H1 (cell line): ENCODE results near the gene CAB39L. TPM values are rescaled to one million over a fixed set of nuclear protein-coding genes. Genes with fewer than 3 reads are reported as not detected.

ENCODE experiments used
- ASH2L ChIP-seq: fragments of 200-600, 300-600 bp; sonication (generic); IDR thresholded peaks from one replicate; pipeline ENCODE4 v1.7.1; 2017; ENCODE audit warnings: low read length
- BRCA1 ChIP-seq: IDR thresholded peaks from 2 replicates; pipeline ENCODE4 v1.6.1; 2012; ENCODE audit warnings: low read depth, low read length, improper control_type of control experiment
- CREB1 ChIP-seq: IDR thresholded peaks from 2 replicates; pipeline ENCODE4 v1.6.1; 2012; ENCODE audit warnings: inconsistent platforms
- MAFK ChIP-seq: IDR thresholded peaks from 2 replicates; pipeline ENCODE4 v1.6.1; 2012; ENCODE audit warnings: low read depth, mild to moderate bottlenecking, improper control_type of control experiment, low read length
- NRF1 ChIP-seq: IDR thresholded peaks from 2 replicates; pipeline ENCODE4 v1.6.1; 2011; ENCODE audit warnings: mild to moderate bottlenecking, low read depth, low read length, improper control_type of control experiment
- POLR2AphosphoS5 ChIP-seq: IDR thresholded peaks from 2 replicates; pipeline ENCODE4 v1.6.1; 2011; ENCODE audit warnings: low read depth, low read length
- RBBP5 ChIP-seq: IDR thresholded peaks from 2 replicates; pipeline ENCODE4 v1.7.1; 2012; ENCODE audit warnings: low read depth, mild to moderate bottlenecking, inconsistent platforms, low read length, moderate library complexity, borderline replicate concordance
- SIRT6 ChIP-seq: IDR thresholded peaks from one replicate; pipeline ENCODE4 v1.7.1; 2012; ENCODE audit warnings: low read length, inconsistent platforms
- polyA plus RNA-seq, 7 experiments: library from polyadenylated mRNA; depleted of rRNA in 3 of 7; stranded (reverse) in 5 of 7; unstranded in 2 of 7; fragments of >200 nt in 5 of 7; fragments of 200-250 nt in 2 of 7; gene quantifications; 1 replicate in 5 of 7; 2 replicates in 1 of 7; 4 replicates in 1 of 7; pipeline versions ENCODE4 v1.2.1 to v1.2.3, GENCODE V29; 2011 to 2013; ENCODE audit warnings: missing spikeins in 2 of 7, mixed read lengths in 2 of 7
- total RNA-seq: library from RNA; stranded (reverse); fragmentation: NEBNext Ultra II Directional; extraction: Animal tissue kit (Norgen Biotek cat#: 25700); gene quantifications from 2 replicates; pipeline ENCODE4 v1.2.1, GENCODE V29; 2021

Gene CAB39L
- total and polyA plus RNA-seq, 2 of the 8 experiments (the other 6 are each of a cell fraction or from before 2014, with no cell fraction given) = 2.5 to 4.8 TPM

GRCh38 chr13:49409008-49409407, 34.9 kb downstream of the CAB39L start (continued):
- TF ChIP-seq NRF1 (no peak), MAFK (no peak), ASH2L (no peak), RBBP5 (no peak), BRCA1 (no peak), SIRT6 (no peak), CREB1 (no peak), POLR2AphosphoS5 (no peak)
